H1 (cell line): Measurements from ENCODE around the gene ABI1. TPM values are rescaled to one million over a fixed set of nuclear protein-coding genes. Genes with fewer than 3 reads are reported as not detected.

Experiments used
- CTCF ChIA-PET: fragments of 300-600 bp; sonication (Branson Sonifier 250); formaldehyde crosslinking; loops from one replicate; lab custom pipeline; 2021; ENCODE audit not compliant: partially characterized antibody; lab: Charles Lee
- POLR2A ChIA-PET: fragments of 300-600 bp; sonication (Branson Sonifier 250); formaldehyde crosslinking; loops from one replicate; lab custom pipeline; 2021; ENCODE audit warnings: inconsistent platforms; ENCODE audit not compliant: partially characterized antibody; lab: Charles Lee
- DNase-seq, 2 experiments: peaks; one replicate each; pipeline versions ENCODE4 v3.0.0 to v3.0.0-alpha.2; 2010 to 2022; ENCODE audit warnings: low spot score in 2 of 2, low read depth in 1 of 2, mixed read lengths in 1 of 2
- FAIRE-seq: peaks from 2 replicates; lab custom pipeline; 2011; peaks lifted over from hg19 to GRCh38; lab: Jason Lieb, UNC
- H2AFZ ChIP-seq: 2 replicates; pipeline ENCODE4 v1.8.1; 2012; ENCODE audit warnings: low read length, inconsistent platforms
- H2AK5ac ChIP-seq: 2 replicates; pipeline ENCODE4 v1.6.1; 2013; ENCODE audit warnings: low read depth, low read length
- H2BK120ac ChIP-seq: replicated peaks from 2 replicates; pipeline ENCODE3; 2013; ENCODE audit warnings: low read depth, low read length, inconsistent platforms
- H2BK12ac ChIP-seq: 2 replicates; pipeline ENCODE4 v1.6.1; 2013; ENCODE audit warnings: low read depth, low read length
- H2BK15ac ChIP-seq: 2 replicates; pipeline ENCODE4 v1.6.1; 2013; ENCODE audit warnings: low read length
- H2BK20ac ChIP-seq: 2 replicates; pipeline ENCODE4 v1.6.1; 2013; ENCODE audit warnings: low read length
- H2BK5ac ChIP-seq: 2 replicates; pipeline ENCODE4 v1.6.1; 2013; ENCODE audit warnings: low read depth, low read length
- H3K14ac ChIP-seq: 2 replicates; pipeline ENCODE4 v1.6.1; 2013; ENCODE audit warnings: inconsistent platforms; ENCODE audit not compliant: insufficient read length
- H3K18ac ChIP-seq: 2 replicates; pipeline ENCODE4 v1.6.1; 2013; ENCODE audit warnings: low read length; ENCODE audit errors: extremely low read depth
- H3K23ac ChIP-seq: 2 replicates; pipeline ENCODE4 v1.6.1; 2013; ENCODE audit warnings: inconsistent platforms; ENCODE audit not compliant: insufficient read length
- H3K23me2 ChIP-seq: 2 replicates; pipeline ENCODE4 v1.6.1; 2013; ENCODE audit warnings: low read depth, low read length
- H3K27ac ChIP-seq: 2 replicates; pipeline ENCODE4 v1.6.1; 2011; ENCODE audit warnings: low read depth, low read length, inconsistent platforms
- H3K27me3 ChIP-seq, 4 experiments: replicated peaks in 1 of 4; 1 replicate in 1 of 4; 2 replicates in 3 of 4; pipeline versions ENCODE4 v1.6.1 to v1.8.1; 2011 to 2013; ENCODE audit warnings: low read length in 3 of 4, mild to moderate bottlenecking in 3 of 4, inconsistent platforms in 2 of 4, mixed read lengths in 2 of 4, moderate library complexity in 1 of 4; ENCODE audit not compliant: control insufficient read depth in 3 of 4, insufficient read depth in 3 of 4; ENCODE audit errors: extremely low read depth in 1 of 4
- H3K36me3 ChIP-seq, 4 experiments: 2 replicates each; pipeline versions ENCODE4 v1.6.1 to v1.8.1; 2011 to 2013; ENCODE audit warnings: mild to moderate bottlenecking in 4 of 4, low read length in 3 of 4, moderate library complexity in 2 of 4, control low read depth in 1 of 4, inconsistent platforms in 1 of 4; ENCODE audit not compliant: insufficient read depth in 4 of 4, control insufficient read depth in 2 of 4
- H3K4ac ChIP-seq: replicated peaks from 2 replicates; pipeline ENCODE3; 2013; ENCODE audit warnings: low read length, low read depth, mixed read lengths, inconsistent platforms; ENCODE audit not compliant: insufficient read length
- H3K4me1 ChIP-seq, 4 experiments: replicated peaks in 1 of 4; 1 replicate in 1 of 4; 2 replicates in 3 of 4; pipeline versions ENCODE4 v1.6.1 to v1.8.1; 2011 to 2013; ENCODE audit warnings: low read length in 3 of 4, inconsistent platforms in 2 of 4, mixed read lengths in 1 of 4; ENCODE audit not compliant: insufficient read depth in 4 of 4, control insufficient read depth in 3 of 4
- H3K4me2 ChIP-seq, 2 experiments: 2 replicates each; pipeline versions ENCODE4 v1.6.1 to v1.8.1; 2011 to 2013; ENCODE audit warnings: low read depth in 2 of 2, low read length in 2 of 2, control low read depth in 1 of 2, inconsistent platforms in 1 of 2, mild to moderate bottlenecking in 1 of 2; ENCODE audit not compliant: insufficient read depth in 1 of 2
- H3K4me3 ChIP-seq, 4 experiments: fragments of 200-600, 300-600 bp in 1 of 4; sonication (generic), shearing (Covaris generic), sonication (Bioruptor Twin) in 1 of 4; 2 replicates each; pipeline versions ENCODE4 v1.5.1 to v1.8.1; 2011 to 2016; ENCODE audit warnings: low read length in 4 of 4, low read depth in 3 of 4, control low read depth in 2 of 4, inconsistent platforms in 2 of 4, mild to moderate bottlenecking in 2 of 4, mixed read lengths in 1 of 4, moderate library complexity in 1 of 4; ENCODE audit not compliant: insufficient read depth in 2 of 4; ENCODE audit errors: extremely low read depth in 1 of 4
- H3K56ac ChIP-seq: replicated peaks from 2 replicates; pipeline ENCODE3; 2013; ENCODE audit warnings: low read depth, mild to moderate bottlenecking, mixed read lengths, low read length, inconsistent platforms; ENCODE audit not compliant: insufficient read length
- H3K79me1 ChIP-seq: 2 replicates; pipeline ENCODE4 v1.6.1; 2013; ENCODE audit warnings: low read depth, low read length, control low read depth
- H3K79me2 ChIP-seq, 2 experiments: 2 replicates each; pipeline versions ENCODE4 v1.6.1 to v1.8.1; 2012 to 2013; ENCODE audit warnings: low read length in 2 of 2, mild to moderate bottlenecking in 2 of 2, inconsistent platforms in 1 of 2; ENCODE audit not compliant: insufficient read depth in 2 of 2, control insufficient read depth in 1 of 2
- H3K9ac ChIP-seq, 4 experiments: replicated peaks in 1 of 4; 1 replicate in 1 of 4; 2 replicates in 3 of 4; pipeline versions ENCODE4 v1.6.1 to v1.8.1; 2011 to 2013; ENCODE audit warnings: low read depth in 3 of 4, low read length in 3 of 4, control low read depth in 2 of 4, mild to moderate bottlenecking in 2 of 4, moderate library complexity in 2 of 4, inconsistent platforms in 1 of 4; ENCODE audit errors: extremely low read depth in 1 of 4
- H3K9me3 ChIP-seq, 2 experiments: 2 replicates each; pipeline versions ENCODE4 v1.6.1 to v1.8.1; 2012 to 2013; ENCODE audit warnings: mild to moderate bottlenecking in 2 of 2, moderate library complexity in 2 of 2, control low read depth in 1 of 2, inconsistent platforms in 1 of 2, low read depth in 1 of 2, low read length in 1 of 2, mixed read lengths in 1 of 2; ENCODE audit not compliant: insufficient read depth in 2 of 2
- H4K20me1 ChIP-seq, 2 experiments: replicated peaks in 1 of 2; 2 replicates each; pipeline versions ENCODE3 to v1.8.1; 2011 to 2013; ENCODE audit warnings: inconsistent platforms in 2 of 2, low read length in 2 of 2, mild to moderate bottlenecking in 1 of 2; ENCODE audit not compliant: insufficient read depth in 2 of 2, control insufficient read depth in 1 of 2
- H4K5ac ChIP-seq: 2 replicates; pipeline ENCODE4 v1.6.1; 2013; ENCODE audit warnings: low read length, low read depth, mixed read lengths, inconsistent platforms; ENCODE audit not compliant: insufficient read length
- H4K8ac ChIP-seq: 2 replicates; pipeline ENCODE4 v1.8.0; 2013; ENCODE audit warnings: mild to moderate bottlenecking, moderate library complexity, low read length, inconsistent platforms; ENCODE audit not compliant: insufficient read depth; ENCODE audit errors: extremely low read depth
- H4K91ac ChIP-seq: replicated peaks from 2 replicates; pipeline ENCODE3; 2013; ENCODE audit warnings: low read length, mixed read lengths, inconsistent platforms; ENCODE audit not compliant: insufficient read length
- EZH2 ChIP-seq: fragments of 200-600 bp; sonication (generic); IDR thresholded peaks from 2 replicates; pipeline ENCODE4 v1.7.1; 2012; ENCODE audit warnings: low read depth, mild to moderate bottlenecking, moderate library complexity, low read length, inconsistent platforms; ENCODE audit not compliant: severe bottlenecking
- KDM4A ChIP-seq: IDR thresholded peaks from one replicate; pipeline ENCODE4 v1.7.1; 2012; ENCODE audit warnings: low read depth, mild to moderate bottlenecking, moderate library complexity, low read length, inconsistent platforms; ENCODE audit not compliant: severe bottlenecking
- SP2 ChIP-seq: IDR thresholded peaks from 2 replicates; pipeline ENCODE4 v1.6.1; 2012; ENCODE audit warnings: mild to moderate bottlenecking, low read length, inconsistent platforms
- TAF1 ChIP-seq: IDR thresholded peaks from 2 replicates; pipeline ENCODE4 v1.6.1; 2011; ENCODE audit warnings: mild to moderate bottlenecking, low read depth, low read length
- WGBS, 2 experiments: shearing (Covaris generic) in 1 of 2; methylation state at CpG; one replicate each; pipeline versions ENCODE4 v1.1.6 to v1.1.7; 2013 to 2015; ENCODE audit warnings: low lambda C conversion rate in 2 of 2, mixed read lengths in 2 of 2, inconsistent platforms in 1 of 2, low coverage in 1 of 2, missing lambda C conversion rate in 1 of 2; ENCODE audit not compliant: insufficient replicate concordance in 2 of 2, insufficient coverage in 1 of 2, insufficient read length in 1 of 2; ENCODE audit errors: extremely low coverage in 1 of 2, missing lambda C conversion rate in 1 of 2; 5-methylcytosine and 5-hydroxymethylcytosine counted together
- polyA plus RNA-seq, 7 experiments: library from polyadenylated mRNA; depleted of rRNA in 3 of 7; stranded (reverse) in 5 of 7; unstranded in 2 of 7; fragments of >200 nt in 5 of 7; fragments of 200-250 nt in 2 of 7; gene quantifications; 1 replicate in 5 of 7; 2 replicates in 1 of 7; 4 replicates in 1 of 7; pipeline versions ENCODE4 v1.2.1 to v1.2.3, GENCODE V29; 2011 to 2013; ENCODE audit warnings: missing spikeins in 2 of 7, mixed read lengths in 2 of 7
- total RNA-seq: library from RNA; stranded (reverse); fragmentation: NEBNext Ultra II Directional; extraction: Animal tissue kit (Norgen Biotek cat#: 25700); gene quantifications from 2 replicates; pipeline ENCODE4 v1.2.1, GENCODE V29; 2021

Gene ABI1
- total and polyA plus RNA-seq, 2 of the 8 experiments (the other 6 are each of a cell fraction or from before 2014, with no cell fraction given) = 35.4 to 37.0 TPM

DNA sequence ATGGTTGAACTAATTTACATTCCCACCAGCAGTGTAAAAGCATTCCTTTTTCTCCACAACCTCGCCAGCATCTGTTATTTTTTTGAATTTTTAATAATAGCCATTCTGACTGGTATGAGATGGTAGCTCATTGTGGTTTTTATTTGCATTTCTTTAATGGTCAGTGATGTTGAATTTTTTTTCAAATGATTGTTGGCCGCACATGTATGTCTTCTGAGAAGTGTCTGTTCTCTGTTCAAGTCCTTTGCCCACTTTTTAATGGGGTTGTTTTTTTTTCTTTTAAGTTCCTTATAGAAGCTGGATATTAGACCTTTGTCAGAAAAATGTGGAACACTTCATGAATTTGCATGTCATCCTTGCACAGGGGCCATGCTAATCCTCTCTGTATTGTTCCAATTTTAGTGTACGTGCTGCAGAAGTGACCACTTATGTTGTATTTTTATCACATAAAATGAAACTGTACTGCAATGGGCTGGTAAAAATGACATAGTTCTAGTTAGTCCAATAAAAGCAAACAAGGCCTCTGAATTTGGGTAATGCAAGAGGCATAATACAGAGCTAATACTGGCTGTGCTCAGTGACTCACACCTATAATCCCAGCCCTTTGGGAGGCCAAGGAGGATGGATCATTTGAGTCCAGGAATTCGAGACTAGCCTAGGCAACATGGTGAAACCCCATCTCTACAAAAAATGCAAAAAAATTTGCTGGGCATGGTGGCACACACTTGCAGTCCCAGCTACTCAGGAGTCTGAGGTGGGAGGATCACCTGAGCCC, 70.3 kb downstream of the ABI1 start:
- no peak overlapping the region for H2AFZ ChIP-seq
- peaks cover 2% of the 10 kb centered on the region; the same call in 1 of the 2 replicates for H3K23me2 ChIP-seq
- TF ChIP-seq KDM4A (no peak), TAF1 (no peak), EZH2 (no peak), SP2 (no peak)
- H3K27me3 ChIP-seq = no peaks in the 10 kb centered on the region
- no peak overlapping the region for H4K91ac ChIP-seq
- no peak overlapping the region for H2BK15ac ChIP-seq
- no peak overlapping the region for H4K8ac ChIP-seq
- POLR2A ChIA-PET = no interaction called here
- no peaks in the 10 kb centered on the region; the same call in 1 of the 2 replicates for H3K79me1 ChIP-seq
- no peak overlapping the region for H3K27ac ChIP-seq
- H3K4ac ChIP-seq = no peak overlapping the region
- no peaks in the 10 kb centered on the region for H3K4me1 ChIP-seq
- no peak overlapping the region for H3K4me3 ChIP-seq
- no peak overlapping the region for H2BK12ac ChIP-seq
- no peak overlapping the region for H3K9ac ChIP-seq
- no peak overlapping the region for H2AK5ac ChIP-seq
- H3K23ac ChIP-seq = no peak overlapping the region
- DNase-seq = no peak
- H2BK5ac ChIP-seq = no peak overlapping the region
- H4K20me1 ChIP-seq = peaks cover 0 to 4% of the 10 kb centered on the region in 2 experiments
- 93% methylated on average over 4 of the region's 4 CpGs; no CpG with 5 or more reads in 1 of the 2 experiments for WGBS, 2 experiments
- peaks cover 0 to 2% of the 10 kb centered on the region in 2 experiments; a peak in 1 of 4 replicates for H3K9me3 ChIP-seq
- CTCF ChIA-PET = interaction anchor here (1.1 to 1.8 kb wide), 3 partner anchors 9 to 64 kb away, joined by 4 to 6 read pairs (median 4); no protein-coding TSS in a partner anchor
- no peak overlapping the region for H3K56ac ChIP-seq
- H3K4me2 ChIP-seq = no peak overlapping the region
- H4K5ac ChIP-seq = no peak overlapping the region
- no peak for FAIRE-seq
- no peaks in the 10 kb centered on the region for H3K36me3 ChIP-seq
- H3K79me2 ChIP-seq = peaks cover 0 to 42% of the 10 kb centered on the region in 2 experiments; a peak in 2 of 4 replicates
- H3K14ac ChIP-seq = no peak overlapping the region
- H3K18ac ChIP-seq = no peak overlapping the region
- H2BK20ac ChIP-seq = no peak overlapping the region
- H2BK120ac ChIP-seq = no peak overlapping the region
